SK-N-SH treated with all-trans-retinoic acid at 6 μM for 48 hours (cell line): ENCODE data around the gene CDK5R1.

Experiments
- ATAC-seq: fragments of 200-7000 bp; cut with Tn5 transposase; 3 replicates; pipeline ENCODE4 v1.9.1; 2020; ENCODE audit warnings: mild to moderate bottlenecking, moderate library complexity
- ISL1 ChIP-seq: fragments of 250-450 bp; sonication (Bioruptor Pico); IDR thresholded peaks from 2 replicates; pipeline ENCODE4 v2.1.2; 2022; ENCODE audit warnings: mild to moderate bottlenecking, moderate library complexity
- ZNF565 ChIP-seq: fragments of 450-650 bp; formaldehyde crosslinking; conservative IDR thresholded peaks from 2 replicates; pipeline ENCODE4 v1.5.0; 2020; ENCODE audit warnings: low read depth, mild to moderate bottlenecking, moderate library complexity

CDK5R1 gene

GRCh38 chr17:32536736-32537643 is 50.2 kb downstream of the CDK5R1 start:
- no peak; the same call in 2 of the 3 replicates for ATAC-seq
- TF ChIP-seq ZNF565 (CRISPR knock-in tag) (no peak), ISL1 (no peak)
